Astrocyte (in vitro differentiated cells and primary cell): ENCODE results near the gene CFAP43. TPM values are rescaled to one million over a fixed set of nuclear protein-coding genes. Genes with fewer than 3 reads are reported as not detected.
"Not testable (repeated sequence)": the region's sequence is repeated elsewhere in the genome, so short reads cannot be mapped to it uniquely, and the experiment has no call there.

Source experiments
- DNase-seq: peaks from one replicate; pipeline ENCODE4 v3.0.0-alpha.2; 2010; ENCODE audit warnings: low read depth
- FAIRE-seq: peaks from 2 replicates; lab custom pipeline; 2011; peaks lifted over from hg19 to GRCh38; lab: Jason Lieb, UNC
- H2AFZ ChIP-seq: 2 replicates; pipeline ENCODE4 v1.6.0; 2012; ENCODE audit warnings: low read depth, low read length, inconsistent platforms
- H3K27ac ChIP-seq: 2 replicates; pipeline ENCODE4 v1.5.1; 2011; ENCODE audit warnings: low read depth, low read length, inconsistent platforms
- H3K27me3 ChIP-seq: 2 replicates; pipeline ENCODE4 v1.6.0; 2011; ENCODE audit warnings: low read length, inconsistent platforms; ENCODE audit not compliant: insufficient read depth
- H3K36me3 ChIP-seq: 2 replicates; pipeline ENCODE4 v1.5.1; 2011; ENCODE audit warnings: low read length, inconsistent platforms; ENCODE audit not compliant: insufficient read depth
- H3K4me1 ChIP-seq: 2 replicates; pipeline ENCODE4 v1.5.1; 2011; ENCODE audit warnings: low read length, inconsistent platforms; ENCODE audit not compliant: insufficient read depth
- H3K4me2 ChIP-seq: 2 replicates; pipeline ENCODE4 v1.6.0; 2012; ENCODE audit warnings: low read length, inconsistent platforms
- H3K4me3 ChIP-seq: 2 replicates; pipeline ENCODE4 v1.5.1; 2011; ENCODE audit warnings: low read depth, mild to moderate bottlenecking, low read length, inconsistent platforms; ENCODE audit not compliant: insufficient read depth
- H3K79me2 ChIP-seq: 2 replicates; pipeline ENCODE4 v1.6.0; 2012; ENCODE audit warnings: mild to moderate bottlenecking, low read length, inconsistent platforms; ENCODE audit not compliant: insufficient read depth
- H3K9ac ChIP-seq: 2 replicates; pipeline ENCODE4 v1.6.0; 2012; ENCODE audit warnings: mild to moderate bottlenecking, low read length, inconsistent platforms
- H3K9me3 ChIP-seq: 2 replicates; pipeline ENCODE4 v1.5.1; 2012; ENCODE audit warnings: low read depth, mild to moderate bottlenecking, low read length, inconsistent platforms; ENCODE audit not compliant: insufficient read depth
- H4K20me1 ChIP-seq: 2 replicates; pipeline ENCODE4 v1.6.0; 2012; ENCODE audit warnings: low read length, inconsistent platforms; ENCODE audit not compliant: insufficient read depth
- H3K27ac Mint-ChIP-seq: one replicate; pipeline ENCODE4 v1.8.0; 2021; ENCODE audit warnings: mild to moderate bottlenecking, mixed read lengths; ENCODE audit not compliant: unreplicated experiment
- H3K27me3 Mint-ChIP-seq: one replicate; pipeline ENCODE4 v1.8.0; 2021; ENCODE audit warnings: low read depth, mixed read lengths; ENCODE audit not compliant: unreplicated experiment
- H3K36me3 Mint-ChIP-seq: one replicate; pipeline ENCODE4 v1.8.0; 2021; ENCODE audit warnings: low read depth, mixed read lengths; ENCODE audit not compliant: unreplicated experiment
- H3K4me1 Mint-ChIP-seq: one replicate; pipeline ENCODE4 v1.8.0; 2021; ENCODE audit warnings: low read depth, mixed read lengths; ENCODE audit not compliant: unreplicated experiment
- H3K4me3 Mint-ChIP-seq: one replicate; pipeline ENCODE4 v1.8.0; 2021; ENCODE audit warnings: mild to moderate bottlenecking, moderate library complexity, mixed read lengths; ENCODE audit not compliant: unreplicated experiment
- H3K9me3 Mint-ChIP-seq: one replicate; pipeline ENCODE4 v1.8.0; 2021; ENCODE audit warnings: mild to moderate bottlenecking, mixed read lengths; ENCODE audit not compliant: unreplicated experiment
- CTCF ChIP-seq: IDR thresholded peaks from 2 replicates; pipeline ENCODE4 v1.5.1; 2011; ENCODE audit warnings: low read depth, mild to moderate bottlenecking, inconsistent platforms, low read length, moderate library complexity; ENCODE audit not compliant: insufficient read depth
- EZH2 ChIP-seq: IDR thresholded peaks from 2 replicates; pipeline ENCODE4 v1.6.1; 2012; ENCODE audit warnings: mild to moderate bottlenecking, low read length, inconsistent platforms; ENCODE audit not compliant: insufficient read depth
- total RNA-seq: library from RNA; stranded (reverse); gene quantifications from 2 replicates; pipeline ENCODE4 v1.2.1, GENCODE V29; 2021

Gene CFAP43
- total RNA-seq, 1 donor from 2014 or later = 0.27 TPM

DNA sequence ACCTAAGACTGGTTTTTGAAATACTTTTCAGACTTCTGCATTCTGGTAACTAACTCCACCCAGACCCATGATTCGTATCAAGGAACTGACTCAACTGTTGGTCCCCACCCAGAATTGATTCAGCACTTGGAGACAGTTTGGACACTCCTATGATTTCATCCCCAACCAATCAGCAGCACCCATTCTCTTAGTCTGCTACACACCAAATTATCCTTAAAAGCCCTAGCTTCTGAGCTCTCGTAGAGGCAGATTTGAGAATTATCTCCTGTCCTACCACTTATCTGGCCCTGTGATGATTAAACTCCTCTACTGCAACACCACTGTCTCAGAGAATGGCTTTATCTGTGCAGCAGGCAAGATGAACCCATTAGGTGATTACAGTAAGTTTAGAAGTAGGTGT is 14.8 kb upstream of the CFAP43 start:
- FAIRE-seq (no peak), DNase-seq (peak; percentile 68)
- H3K4me1 Mint-ChIP-seq = no peaks in the 10 kb centered on the region
- H3K9ac ChIP-seq = no peak overlapping the region
- H3K4me3 Mint-ChIP-seq = no peak overlapping the region
- no peaks in the 10 kb centered on the region for H4K20me1 ChIP-seq
- H3K4me3 ChIP-seq = no peak overlapping the region
- TF ChIP-seq EZH2 (no peak), CTCF (no peak)
- H3K9me3 ChIP-seq = no peaks in the 10 kb centered on the region
- peaks cover 3% of the 10 kb centered on the region for H3K36me3 Mint-ChIP-seq
- no peak overlapping the region for H3K27ac Mint-ChIP-seq
- no peaks in the 10 kb centered on the region for H3K36me3 ChIP-seq
- peaks cover 10% of the 10 kb centered on the region for H3K9me3 Mint-ChIP-seq
- peaks cover 3% of the 10 kb centered on the region for H3K27me3 Mint-ChIP-seq
- H3K27ac ChIP-seq = no peak overlapping the region
- H3K79me2 ChIP-seq = no peaks in the 10 kb centered on the region
- no peaks in the 10 kb centered on the region for H3K27me3 ChIP-seq
- no peaks in the 10 kb centered on the region for H3K4me1 ChIP-seq
- no peak overlapping the region for H2AFZ ChIP-seq
- H3K4me2 ChIP-seq = no peak overlapping the region

DNA sequence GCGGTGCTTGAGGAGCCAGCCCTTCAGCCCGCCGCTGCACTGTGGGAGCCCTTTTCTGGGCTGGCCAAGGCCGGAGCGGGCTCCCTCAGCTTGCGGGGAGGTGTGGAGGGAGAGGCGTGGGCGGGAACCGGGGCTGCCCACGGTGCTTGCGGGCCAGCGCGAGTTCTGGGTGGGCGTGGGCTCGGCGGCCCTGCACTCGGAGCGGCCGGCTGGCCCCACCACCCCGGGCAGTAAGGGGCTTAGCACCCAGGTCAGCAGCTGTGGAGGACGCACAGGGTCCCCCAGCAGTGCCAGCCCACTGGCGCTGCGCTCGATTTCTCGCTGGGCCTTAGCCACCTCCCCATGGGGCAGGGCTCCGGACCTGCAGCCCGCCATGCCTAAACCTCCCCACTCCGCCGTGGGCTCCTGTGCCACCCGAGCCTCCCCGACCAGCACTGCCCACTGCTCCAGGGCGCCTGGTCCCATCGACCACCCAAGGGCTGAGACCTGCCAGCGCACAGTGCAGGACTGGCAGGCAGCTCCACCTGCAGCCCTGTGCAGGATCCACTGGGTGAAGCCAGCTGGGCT is 13.0 kb upstream of the CFAP43 start:
- DNase-seq (no peak), FAIRE-seq (no peak)
- TF ChIP-seq CTCF (no peak), EZH2 (no peak)
- Histone ChIP-seq H3K4me1 (no peaks in the 10 kb centered on the region), H3K36me3 (no peaks in the 10 kb centered on the region), H4K20me1 (no peaks in the 10 kb centered on the region), H3K4me2 (no peak overlapping the region), H3K79me2 (no peaks in the 10 kb centered on the region), H3K27ac (no peak overlapping the region), H3K9ac (no peak overlapping the region), H2AFZ (no peak overlapping the region), H3K9me3 (no peaks in the 10 kb centered on the region), H3K4me3 (no peak overlapping the region), H3K27me3 (no peaks in the 10 kb centered on the region)
- H3K36me3 Mint-ChIP-seq = peaks cover 3% of the 10 kb centered on the region
- no peaks in the 10 kb centered on the region for H3K4me1 Mint-ChIP-seq
- H3K9me3 Mint-ChIP-seq = peaks cover 10% of the 10 kb centered on the region
- peaks cover 7% of the 10 kb centered on the region for H3K27me3 Mint-ChIP-seq
- H3K4me3 Mint-ChIP-seq = no peak overlapping the region
- no peak overlapping the region for H3K27ac Mint-ChIP-seq

GRCh38 chr10:104243512-104243911 is 11.3 kb upstream of the CFAP43 start:
- no peak overlapping the region for H3K4me3 ChIP-seq
- Mint-ChIP-seq H3K9me3 (peaks cover 12% of the 10 kb centered on the region), H3K27ac (no peak overlapping the region), H3K36me3 (peaks cover 2% of the 10 kb centered on the region), H3K4me3 (no peak overlapping the region), H3K4me1 (no peaks in the 10 kb centered on the region), H3K27me3 (peaks cover 9% of the 10 kb centered on the region)
- no peak for DNase-seq
- H3K9me3 ChIP-seq = no peaks in the 10 kb centered on the region
- H3K9ac ChIP-seq = no peak overlapping the region
- H4K20me1 ChIP-seq = no peaks in the 10 kb centered on the region
- peaks cover 3% of the 10 kb centered on the region for H3K27me3 ChIP-seq
- no peak overlapping the region for H3K27ac ChIP-seq
- H3K79me2 ChIP-seq = no peaks in the 10 kb centered on the region
- H3K4me1 ChIP-seq = no peaks in the 10 kb centered on the region
- H3K4me2 ChIP-seq = no peak overlapping the region
- no peak overlapping the region for H2AFZ ChIP-seq
- FAIRE-seq = no peak
- no peaks in the 10 kb centered on the region for H3K36me3 ChIP-seq
- no peak for TF ChIP-seq EZH2
- no peak for TF ChIP-seq CTCF

DNA sequence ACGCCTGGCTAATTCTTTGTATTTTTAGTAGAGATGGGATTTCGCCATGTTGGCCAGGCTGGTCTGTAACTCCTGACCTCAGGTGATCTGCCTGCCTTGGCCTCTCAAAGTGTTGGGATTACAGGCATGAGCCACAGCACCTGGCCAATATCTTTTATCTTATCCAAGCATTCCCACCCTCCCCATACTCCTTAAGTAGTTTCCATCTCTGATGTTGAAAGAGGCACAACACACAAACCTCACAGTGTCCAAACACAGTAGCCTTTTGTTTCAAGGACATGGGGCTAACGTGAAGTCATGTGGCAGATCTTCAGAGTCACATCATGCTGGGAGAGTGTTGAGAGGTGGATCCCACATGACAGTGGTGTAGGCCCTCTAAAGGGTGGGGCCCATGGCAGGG is 10.8 kb upstream of the CFAP43 start:
- H3K36me3 ChIP-seq, H3K4me1 ChIP-seq, H3K9ac ChIP-seq, H3K27ac ChIP-seq, H3K79me2 ChIP-seq, H3K9me3 ChIP-seq, H3K4me3 ChIP-seq, H3K4me2 ChIP-seq, DNase-seq, H4K20me1 ChIP-seq, H3K27ac Mint-ChIP-seq, H3K36me3 Mint-ChIP-seq, H3K4me3 Mint-ChIP-seq, H3K27me3 ChIP-seq, H2AFZ ChIP-seq, H3K4me1 Mint-ChIP-seq, FAIRE-seq, H3K27me3 Mint-ChIP-seq: not testable (repeated sequence)
- H3K9me3 Mint-ChIP-seq = peaks cover 12% of the 10 kb centered on the region
